ENCODE measurements around the gene MYT1.

- no peak for TF ChIP-seq CTCF (IDR thresholded peaks at IDR 0.05)
- TF ChIP-seq EP300 (IDR thresholded peaks at IDR 0.05) = no peak
These were observed 56.2 kb downstream of the MYT1 start for GRCh38 chr20:64220420-64220819.

Measured in tibial nerve (tissue), 4 donors.